ENCODE measurements around the gene LYL1. TPM values are rescaled to one million over a fixed set of nuclear protein-coding genes. Genes with fewer than 3 reads are reported as not detected.

The LYL1 gene
- total RNA-seq, 2 donors from 2014 or later = 4.8 to 6.3 TPM

DNA sequence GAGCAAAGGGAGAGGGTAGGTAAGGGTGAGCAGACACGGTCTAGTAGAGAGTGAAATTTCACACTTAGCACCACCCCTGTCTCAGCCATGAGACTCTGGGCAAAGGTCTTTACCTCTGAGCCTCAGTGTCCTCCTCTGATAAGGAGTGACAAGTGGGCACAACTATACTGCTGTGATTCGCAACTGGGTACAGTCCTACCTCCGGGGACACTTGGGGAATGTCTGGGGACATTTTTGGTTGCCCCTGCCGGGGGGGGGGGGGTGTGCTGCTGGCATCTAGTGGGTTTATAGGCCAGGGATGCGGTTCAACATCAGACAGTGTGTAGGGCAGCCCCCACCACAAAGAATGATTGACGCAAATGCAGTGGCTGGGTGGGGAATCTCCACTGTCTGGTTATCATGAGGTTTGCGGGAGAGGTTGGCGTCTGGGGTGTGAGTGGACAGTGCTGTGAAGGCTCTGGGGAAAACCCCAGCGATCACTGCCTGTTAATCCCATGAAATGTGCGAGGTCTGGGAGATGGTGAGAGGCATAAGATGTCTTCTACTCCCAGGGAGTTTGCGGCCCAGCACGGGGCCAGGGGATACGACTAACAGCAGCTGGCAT lies 19.7 kb upstream of the LYL1 start:
- no peaks in the 10 kb centered on the region for H3K9me3 Mint-ChIP-seq
- DNase-seq = peak in 1 of 2 donors; percentile 35
- H3K4me3 Mint-ChIP-seq = peak overlapping the region; percentile 36 to 53
- H3K27me3 Mint-ChIP-seq (ENCODE audit: low read depth) = no peaks in the 10 kb centered on the region
- peak overlapping the region; percentile 83 for H3K27ac Mint-ChIP-seq
- peaks cover 0 to 7% of the 10 kb centered on the region in 2 donors for H3K36me3 Mint-ChIP-seq (ENCODE audit: insufficient read depth in 2 of 2)
- peaks cover 45% of the 10 kb centered on the region for H3K4me1 Mint-ChIP-seq (ENCODE audit: low read depth)
- peak in 1 of 2 donors; percentile 12 for ATAC-seq (replicated peaks in 1 of 2)

DNA sequence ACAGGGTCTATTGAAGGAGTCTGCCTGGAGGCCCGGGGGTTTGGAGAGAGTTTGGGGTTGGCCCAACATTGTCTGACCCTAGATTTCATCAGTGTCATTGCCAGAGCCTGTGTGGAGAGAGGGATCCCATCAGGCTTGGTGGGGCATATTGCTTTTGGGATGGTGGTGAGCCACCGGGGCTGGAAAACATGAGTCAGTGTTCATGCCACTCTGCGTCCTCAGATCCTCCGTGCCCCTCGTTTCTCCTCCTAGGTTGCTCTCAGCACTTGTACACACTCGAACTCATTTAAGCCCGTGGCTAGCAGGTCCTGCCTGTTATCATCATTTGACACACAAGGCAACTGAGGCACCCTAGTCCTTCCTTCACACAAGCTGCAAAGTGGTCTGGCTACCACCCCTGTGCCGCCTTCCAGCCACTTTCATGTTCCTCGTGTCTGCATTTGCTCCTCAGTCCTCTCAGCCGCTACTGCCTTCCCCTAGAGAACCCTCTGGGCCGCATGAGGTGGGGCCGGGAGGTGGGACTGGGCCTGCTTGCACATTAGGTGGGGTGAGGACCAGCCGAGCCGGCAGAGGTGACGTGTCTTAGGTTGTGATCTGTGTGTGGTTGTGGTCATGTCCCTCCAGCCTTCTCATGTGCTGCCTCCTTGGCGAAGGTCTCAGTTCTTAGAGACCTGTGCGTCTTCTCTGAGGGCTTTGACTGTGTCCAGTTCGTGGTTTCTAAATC lies 19.1 kb upstream of the LYL1 start:
- Mint-ChIP-seq H3K9me3 (no peaks in the 10 kb centered on the region), H3K4me3 (peak overlapping the region; percentile 36 to 53), H3K36me3 (ENCODE audit: insufficient read depth in 2 of 2) (peaks cover under 1 to 7% of the 10 kb centered on the region in 2 donors), H3K27ac (peak overlapping the region; percentile 76), H3K4me1 (ENCODE audit: low read depth) (peaks cover 46% of the 10 kb centered on the region), H3K27me3 (ENCODE audit: low read depth) (no peaks in the 10 kb centered on the region)
- ATAC-seq (replicated peaks in 1 of 2) (peak in 1 of 2 donors; percentile 27), DNase-seq (peak in 1 of 2 donors; percentile 39)

DNA sequence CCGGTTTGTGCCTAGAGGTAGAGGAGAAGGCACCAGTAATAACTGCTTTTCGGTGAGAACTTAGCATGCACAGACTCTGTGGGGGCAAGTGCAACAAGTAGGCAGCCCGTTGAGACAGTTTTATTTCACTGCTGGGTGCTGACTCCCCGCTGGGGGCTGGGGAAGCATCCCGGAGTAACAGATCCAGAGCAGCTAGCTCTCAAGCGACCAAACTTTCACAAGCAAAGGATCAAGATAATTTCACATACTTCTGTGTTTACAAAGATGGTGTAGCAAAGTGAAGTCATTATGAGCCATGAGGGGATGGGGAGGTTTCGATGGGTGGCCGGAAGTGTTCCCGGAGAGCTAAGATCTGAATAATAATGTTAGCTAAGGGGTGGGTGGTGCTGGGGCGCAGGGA lies 18.2 kb upstream of the LYL1 start:
- no peaks in the 10 kb centered on the region for H3K9me3 Mint-ChIP-seq
- H3K27ac Mint-ChIP-seq = peak overlapping the region; percentile 76
- DNase-seq = no peak
- H3K27me3 Mint-ChIP-seq (ENCODE audit: low read depth) = no peaks in the 10 kb centered on the region
- H3K4me3 Mint-ChIP-seq = peak overlapping the region; percentile 53 to 84
- H3K36me3 Mint-ChIP-seq (ENCODE audit: insufficient read depth in 2 of 2) = peaks cover 3 to 7% of the 10 kb centered on the region in 2 donors
- H3K4me1 Mint-ChIP-seq (ENCODE audit: low read depth) = peaks cover 47% of the 10 kb centered on the region
- no peak for ATAC-seq (replicated peaks in 1 of 2)

DNA sequence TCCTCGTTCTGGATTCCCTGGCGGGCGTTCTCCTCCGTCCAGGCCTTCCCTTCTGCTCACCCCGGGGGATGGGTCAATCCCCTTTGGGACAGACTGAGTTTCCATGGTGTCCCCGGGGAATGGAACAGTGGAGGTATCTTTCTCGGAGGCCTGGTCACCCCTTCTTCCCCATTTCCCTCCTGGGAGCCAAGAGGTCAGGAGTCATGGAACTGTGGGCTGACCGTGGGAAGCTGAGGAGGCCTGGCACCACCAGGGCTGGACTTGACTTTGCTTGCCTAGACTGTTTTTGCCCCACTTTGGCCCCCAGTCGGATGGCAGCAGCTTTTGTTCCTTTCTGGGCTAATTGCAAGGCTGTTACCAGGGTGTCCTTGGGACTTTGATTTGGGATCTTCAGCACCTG lies 17.4 kb upstream of the LYL1 start:
- H3K27ac Mint-ChIP-seq = no peak overlapping the region
- ATAC-seq (replicated peaks in 1 of 2) (no peak), DNase-seq (no peak)
- peaks cover 55% of the 10 kb centered on the region for H3K4me1 Mint-ChIP-seq (ENCODE audit: low read depth)
- peaks cover 3 to 7% of the 10 kb centered on the region in 2 donors for H3K36me3 Mint-ChIP-seq (ENCODE audit: insufficient read depth in 2 of 2)
- H3K4me3 Mint-ChIP-seq = peak overlapping the region; percentile 53 to 84
- no peaks in the 10 kb centered on the region for H3K9me3 Mint-ChIP-seq
- H3K27me3 Mint-ChIP-seq (ENCODE audit: low read depth) = no peaks in the 10 kb centered on the region

DNA sequence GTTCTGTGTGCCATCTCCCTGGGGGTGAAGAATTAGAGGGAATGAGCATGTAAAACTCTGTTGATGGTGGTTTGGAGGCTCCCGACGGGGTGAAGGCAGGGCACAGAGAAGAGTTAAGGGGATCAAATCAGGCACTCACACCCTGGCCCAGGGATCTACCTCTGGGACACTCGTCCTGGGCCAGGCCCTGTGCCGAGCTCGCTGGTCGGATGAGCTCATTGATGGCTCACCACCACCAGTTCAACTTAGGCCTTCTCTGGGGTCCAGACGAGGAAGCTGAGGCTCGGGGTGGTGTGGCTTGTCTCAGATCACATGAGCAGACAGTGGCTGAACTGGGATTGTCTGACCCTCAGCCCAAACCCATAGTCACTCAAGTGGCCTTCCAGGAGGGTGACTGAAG lies 17.0 kb upstream of the LYL1 start:
- no peaks in the 10 kb centered on the region for H3K27me3 Mint-ChIP-seq (ENCODE audit: low read depth)
- H3K36me3 Mint-ChIP-seq (ENCODE audit: insufficient read depth in 2 of 2) = peaks cover 3 to 7% of the 10 kb centered on the region in 2 donors
- H3K9me3 Mint-ChIP-seq = no peaks in the 10 kb centered on the region
- no peak for ATAC-seq (replicated peaks in 1 of 2)
- H3K27ac Mint-ChIP-seq = peak overlapping the region; percentile 81
- H3K4me3 Mint-ChIP-seq = peak overlapping the region; percentile 75 to 84
- no peak for DNase-seq
- H3K4me1 Mint-ChIP-seq (ENCODE audit: low read depth) = peaks cover 57% of the 10 kb centered on the region

- peak overlapping the region; percentile 75 to 84 for H3K4me3 Mint-ChIP-seq
- peak overlapping the region; percentile 81 for H3K27ac Mint-ChIP-seq
- DNase-seq (peak; percentile 58 to 64), ATAC-seq (replicated peaks in 1 of 2) (peak in 1 of 2 donors; percentile 8)
- H3K27me3 Mint-ChIP-seq (ENCODE audit: low read depth) = no peaks in the 10 kb centered on the region
- no peaks in the 10 kb centered on the region for H3K9me3 Mint-ChIP-seq
- peaks cover 3 to 7% of the 10 kb centered on the region in 2 donors for H3K36me3 Mint-ChIP-seq (ENCODE audit: insufficient read depth in 2 of 2)
- peaks cover 57% of the 10 kb centered on the region for H3K4me1 Mint-ChIP-seq (ENCODE audit: low read depth)
These were observed 16.0 kb upstream of the LYL1 start for GRCh38 chr19:13118424-13119193.

DNA sequence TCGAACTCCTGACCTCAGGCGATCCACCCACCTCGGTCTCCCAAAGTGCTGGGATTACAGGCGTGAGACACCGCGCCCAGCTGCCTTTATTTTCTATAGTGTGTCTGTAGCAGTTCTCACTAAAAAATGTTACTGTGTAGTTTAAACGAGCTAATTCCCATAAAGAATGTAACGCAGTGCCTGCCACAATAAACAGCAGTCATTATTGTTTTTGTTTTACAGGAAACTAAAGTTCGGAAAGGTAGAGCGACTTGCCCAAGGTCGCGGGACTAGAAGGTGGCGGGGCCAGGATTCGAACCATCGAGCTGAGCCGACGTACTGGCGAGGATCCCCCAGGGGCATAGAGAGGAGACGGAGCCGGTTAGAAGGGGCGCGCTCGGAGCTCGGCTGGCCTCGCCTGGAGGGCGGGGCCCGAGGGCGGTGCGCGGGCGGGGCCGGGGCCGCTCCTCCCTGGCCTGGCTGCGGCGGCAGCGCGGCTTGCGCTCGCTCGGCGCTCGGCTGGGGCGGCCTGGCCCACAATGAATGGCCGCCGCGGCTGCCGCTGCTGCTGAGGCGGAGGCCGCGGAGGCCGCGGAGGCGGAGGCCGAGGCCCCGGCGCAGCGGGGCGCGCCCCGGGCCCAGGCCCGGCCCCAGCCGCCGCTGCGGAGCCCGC lies 15.2 kb upstream of the LYL1 start, which contains the start of gene NACC1:
TSS of gene NACC1 (plus strand) at position 493 of the 652 bp plus-strand sequence. CDS start 16,944 bp downstream, outside the sequence.
- Mint-ChIP-seq H3K27me3 (ENCODE audit: low read depth) (no peaks in the 10 kb centered on the region), H3K4me3 (peak within 1 kb of the TSS; percentile 92), H3K36me3 (ENCODE audit: insufficient read depth in 2 of 2) (peaks cover 3 to 5% of the 10 kb centered on the region in 2 donors), H3K4me1 (ENCODE audit: low read depth) (peaks cover 54% of the 10 kb centered on the region), H3K27ac (peak within 1 kb of the TSS; percentile 92), H3K9me3 (no peaks in the 10 kb centered on the region)
- peak; percentile 93 to 96 for DNase-seq
- peak; percentile 85 to 90 for ATAC-seq (replicated peaks in 1 of 2)

- no peaks in the 10 kb centered on the region for H3K9me3 Mint-ChIP-seq
- DNase-seq = no peak
- H3K4me3 Mint-ChIP-seq = peak overlapping the region; percentile 92
These were observed 14.6 kb upstream of the LYL1 start for GRCh38 chr19:13117176-13117771.

DNA sequence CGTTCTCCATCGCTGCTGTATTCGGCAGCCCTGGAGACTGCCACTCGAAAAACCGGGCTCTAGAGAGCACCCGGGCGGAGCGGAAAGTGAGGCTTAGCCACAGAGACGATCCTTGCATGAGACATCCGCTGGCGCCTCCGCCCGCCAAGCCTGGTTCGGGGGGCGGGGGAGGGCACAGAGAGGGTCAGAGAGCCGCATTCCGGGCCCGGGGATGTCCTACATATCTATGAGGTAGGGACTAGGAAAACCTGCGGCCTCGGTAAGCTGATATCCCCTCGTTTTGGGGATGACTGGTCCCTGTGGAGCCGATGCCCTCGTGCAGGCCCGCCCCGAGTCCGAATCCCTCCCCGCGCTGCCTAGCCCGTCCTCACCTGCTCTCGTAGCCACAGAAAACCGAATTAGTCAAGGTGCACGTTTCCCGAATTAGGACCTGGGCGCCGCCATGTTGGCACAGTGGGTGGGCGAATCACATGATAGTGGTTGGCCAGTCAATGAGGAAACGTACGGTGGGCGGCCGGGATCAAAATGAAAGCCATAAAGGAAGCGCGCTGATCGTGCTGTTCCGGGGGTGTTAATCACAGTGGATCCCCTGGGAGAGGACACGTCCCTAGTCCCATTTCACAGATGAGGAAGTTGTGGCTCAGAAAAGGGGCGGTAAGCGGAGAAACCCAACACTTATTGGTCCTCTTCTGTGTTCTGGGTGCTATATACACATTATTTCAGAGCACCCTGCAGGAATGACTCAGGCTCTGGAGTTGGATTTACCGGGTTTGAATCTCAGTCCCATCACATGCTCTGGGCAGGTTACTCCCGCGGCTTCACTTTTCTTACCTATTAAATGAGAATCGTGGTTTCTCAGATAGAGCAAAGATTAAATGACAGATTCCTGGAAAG lies 13.9 kb upstream of the LYL1 start, which contains the start of gene TRMT1:
TSS of gene TRMT1 (minus strand) at position 459 of the 894 bp plus-strand sequence. CDS start at position 118, 341 bp downstream.
- no peaks in the 10 kb centered on the region for H3K27me3 Mint-ChIP-seq (ENCODE audit: low read depth)
- H3K4me1 Mint-ChIP-seq (ENCODE audit: low read depth) = peaks cover 41% of the 10 kb centered on the region
- no peaks in the 10 kb centered on the region for H3K9me3 Mint-ChIP-seq
- H3K27ac Mint-ChIP-seq = peak within 1 kb of the TSS; percentile 92
- ATAC-seq (replicated peaks in 1 of 2) (peak; percentile 61 to 67), DNase-seq (peak; percentile 89 to 94)
- peaks cover 0 to 3% of the 10 kb centered on the region in 2 donors for H3K36me3 Mint-ChIP-seq (ENCODE audit: insufficient read depth in 2 of 2)
- peak within 1 kb of the TSS; percentile 92 for H3K4me3 Mint-ChIP-seq

More at GRCh38 chr19:13117176-13117771, 14.6 kb upstream of the LYL1 start:
- Mint-ChIP-seq H3K27me3 (ENCODE audit: low read depth) (no peaks in the 10 kb centered on the region), H3K4me1 (ENCODE audit: low read depth) (peaks cover 48% of the 10 kb centered on the region), H3K27ac (peak overlapping the region; percentile 92), H3K36me3 (ENCODE audit: insufficient read depth in 2 of 2) (peaks cover 3 to 4% of the 10 kb centered on the region in 2 donors)
- ATAC-seq (replicated peaks in 1 of 2) = peak; percentile 3 to 14

- ATAC-seq (replicated peaks in 1 of 2) (no peak), DNase-seq (no peak)
- H3K27ac Mint-ChIP-seq = peak overlapping the region; percentile 92
- H3K4me1 Mint-ChIP-seq (ENCODE audit: low read depth) = peaks cover 34% of the 10 kb centered on the region
- H3K36me3 Mint-ChIP-seq (ENCODE audit: insufficient read depth in 2 of 2) = peaks cover 0 to 3% of the 10 kb centered on the region in 2 donors
- H3K9me3 Mint-ChIP-seq = no peaks in the 10 kb centered on the region
- peak overlapping the region; percentile 92 for H3K4me3 Mint-ChIP-seq
- H3K27me3 Mint-ChIP-seq (ENCODE audit: low read depth) = no peaks in the 10 kb centered on the region
These were observed 13.3 kb upstream of the LYL1 start for GRCh38 chr19:13115936-13116281.

DNA sequence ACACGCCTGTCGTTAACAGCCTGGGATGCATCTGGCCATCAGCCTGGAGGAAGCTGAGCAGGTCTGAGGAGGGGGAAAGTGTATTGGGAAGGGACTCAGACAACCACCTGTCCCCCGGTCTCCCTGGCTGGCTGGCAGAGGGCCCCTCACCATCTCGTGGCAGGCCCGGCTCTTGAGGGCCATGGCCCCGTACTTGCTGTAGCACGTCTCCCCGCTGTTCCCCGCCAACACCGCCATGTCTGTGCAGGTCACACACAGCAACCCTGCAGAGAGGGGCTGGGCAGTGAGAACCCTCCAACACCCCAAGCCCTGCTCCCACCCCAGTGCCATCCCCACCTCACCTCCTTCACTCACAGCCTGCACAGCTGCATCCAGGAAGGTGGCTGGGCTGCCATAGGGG lies 9.9 kb upstream of the LYL1 start:
- ATAC-seq (replicated peaks in 1 of 2) (no peak), DNase-seq (no peak)
- H3K27ac Mint-ChIP-seq = no peak overlapping the region
- peaks cover 13% of the 10 kb centered on the region for H3K4me1 Mint-ChIP-seq (ENCODE audit: low read depth)
- H3K9me3 Mint-ChIP-seq = no peaks in the 10 kb centered on the region
- no peaks in the 10 kb centered on the region for H3K27me3 Mint-ChIP-seq (ENCODE audit: low read depth)
- peaks cover 2 to 3% of the 10 kb centered on the region in 2 donors for H3K36me3 Mint-ChIP-seq (ENCODE audit: insufficient read depth in 2 of 2)
- no peak overlapping the region for H3K4me3 Mint-ChIP-seq
